ENCODE results near the gene WDR5B. TPM values are rescaled to one million over a fixed set of nuclear protein-coding genes. Genes with fewer than 3 reads are reported as not detected.

The WDR5B gene
- total RNA-seq, 3 donors from 2014 or later (not counting 1 experiment from before 2014, with no cell fraction given) = 5.1 to 9.4 (median 6.3) TPM

DNA sequence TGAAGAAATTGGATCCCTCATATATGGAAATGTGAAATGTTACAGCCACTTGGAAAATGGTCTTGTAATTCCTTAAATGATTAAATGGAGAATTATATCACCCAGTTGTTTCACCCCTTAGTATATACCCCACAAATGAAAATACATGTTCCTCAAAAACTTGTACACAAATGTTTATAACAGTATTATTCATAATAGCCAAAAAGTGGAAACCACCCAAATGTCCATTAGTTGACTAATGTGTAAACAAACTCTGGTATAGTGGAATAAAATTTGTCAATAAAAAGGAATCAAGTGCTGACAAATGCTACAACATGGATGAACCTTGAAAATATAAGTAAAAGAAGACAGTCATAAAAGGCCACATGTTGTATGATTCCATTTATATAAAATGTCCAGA lies 19.4 kb downstream of the WDR5B start:
- no peak for TF ChIP-seq CTCF (IDR thresholded peaks at IDR 0.05)
- no peaks in the 10 kb centered on the region for H3K9me3 Mint-ChIP-seq
- no peaks in the 10 kb centered on the region for H3K9me3 ChIP-seq (ENCODE audit: control insufficient read depth, insufficient read depth, low read length)
- H3K27ac Mint-ChIP-seq = no peak overlapping the region
- no peaks in the 10 kb centered on the region for H3K27me3 ChIP-seq (ENCODE audit: control insufficient read depth, insufficient read depth, low read length)
- no peak overlapping the region for H3K27ac ChIP-seq (ENCODE audit: low read length)
- DNase-seq (no peak), ATAC-seq (no peak)
- no peak overlapping the region for H3K4me3 ChIP-seq (ENCODE audit: low read length)
- H3K4me1 ChIP-seq (ENCODE audit: control insufficient read depth, insufficient read depth, low read length) = no peaks in the 10 kb centered on the region
- H3K36me3 ChIP-seq (ENCODE audit: control insufficient read depth, insufficient read depth, low read length) = no peaks in the 10 kb centered on the region
- intact Hi-C loops (cut with micrococcal nuclease) = no loop called here
- H3K36me3 Mint-ChIP-seq = no peaks in the 10 kb centered on the region
- no peaks in the 10 kb centered on the region for H3K27me3 Mint-ChIP-seq (ENCODE audit: low read depth in 2 of 2)
- no peak overlapping the region for H3K4me3 Mint-ChIP-seq
- H3K4me1 Mint-ChIP-seq = peaks cover 3 to 5% of the 10 kb centered on the region in 2 donors

- Histone ChIP-seq H3K9me3 (ENCODE audit: control insufficient read depth, insufficient read depth, low read length) (no peaks in the 10 kb centered on the region), H3K4me1 (ENCODE audit: control insufficient read depth, insufficient read depth, low read length) (no peaks in the 10 kb centered on the region), H3K4me3 (ENCODE audit: low read length) (no peak overlapping the region), H3K27ac (ENCODE audit: low read length) (no peak overlapping the region), H3K36me3 (ENCODE audit: control insufficient read depth, insufficient read depth, low read length) (no peaks in the 10 kb centered on the region), H3K27me3 (ENCODE audit: control insufficient read depth, insufficient read depth, low read length) (no peaks in the 10 kb centered on the region)
- Mint-ChIP-seq H3K27me3 (ENCODE audit: low read depth in 2 of 2) (no peaks in the 10 kb centered on the region), H3K27ac (no peak overlapping the region), H3K4me1 (peaks cover 3 to 5% of the 10 kb centered on the region in 2 donors), H3K9me3 (no peaks in the 10 kb centered on the region), H3K36me3 (no peaks in the 10 kb centered on the region), H3K4me3 (no peak overlapping the region)
- intact Hi-C loops (cut with micrococcal nuclease) = no loop called here
- WGBS (ENCODE audit: insufficient coverage) = no CpG with 5 or more reads among the region's 3 CpGs
- TF ChIP-seq CTCF (IDR thresholded peaks at IDR 0.05) = no peak
- ATAC-seq = no peak
- no peak for DNase-seq
These were observed 20.3 kb downstream of the WDR5B start for GRCh38 chr3:122395582-122395981.

DNA sequence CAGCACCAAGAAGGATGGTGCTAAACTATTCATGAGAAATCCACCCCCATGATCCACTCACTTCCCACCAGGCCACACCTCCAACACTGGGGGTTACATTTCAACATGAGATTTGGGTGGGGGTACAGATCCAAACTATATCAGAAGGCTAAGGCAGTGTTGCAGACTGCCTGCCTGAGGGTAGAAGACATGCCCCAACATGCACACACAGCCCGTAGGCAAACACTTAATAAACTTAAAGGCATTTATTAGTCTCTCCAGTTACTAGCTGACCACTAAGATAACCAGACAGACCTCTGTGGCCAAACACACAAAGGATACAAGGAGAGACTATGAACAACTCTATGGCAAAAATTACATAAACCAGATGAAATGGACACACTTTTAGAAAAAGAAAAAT lies 21.7 kb downstream of the WDR5B start:
- WGBS (ENCODE audit: insufficient coverage) = 100% methylated on average over 1 of the region's 1 CpG
- TF ChIP-seq CTCF (IDR thresholded peaks at IDR 0.05) = no peak

More for the DNA sequence above, 21.7 kb downstream of the WDR5B start:
- H3K9me3 ChIP-seq (ENCODE audit: control insufficient read depth, insufficient read depth, low read length) = no peaks in the 10 kb centered on the region
- no peak overlapping the region for H3K4me3 ChIP-seq (ENCODE audit: low read length)
- Mint-ChIP-seq H3K4me3 (no peak overlapping the region), H3K4me1 (peaks cover 3 to 5% of the 10 kb centered on the region in 2 donors), H3K27me3 (ENCODE audit: low read depth in 2 of 2) (no peaks in the 10 kb centered on the region), H3K27ac (no peak overlapping the region), H3K9me3 (no peaks in the 10 kb centered on the region), H3K36me3 (no peaks in the 10 kb centered on the region)
- no peak overlapping the region for H3K27ac ChIP-seq (ENCODE audit: low read length)
- no peaks in the 10 kb centered on the region for H3K36me3 ChIP-seq (ENCODE audit: control insufficient read depth, insufficient read depth, low read length)
- no peaks in the 10 kb centered on the region for H3K4me1 ChIP-seq (ENCODE audit: control insufficient read depth, insufficient read depth, low read length)
- intact Hi-C loops (cut with micrococcal nuclease) = no loop called here
- DNase-seq (no peak), ATAC-seq (no peak)
- H3K27me3 ChIP-seq (ENCODE audit: control insufficient read depth, insufficient read depth, low read length) = no peaks in the 10 kb centered on the region
